ENCODE results near the gene CEP95. TPM values are rescaled to one million over a fixed set of nuclear protein-coding genes. Genes with fewer than 3 reads are reported as not detected.

Gene CEP95
- total RNA-seq = 10 to 100 TPM in 7 of 9 donors, 1 to 10 TPM in 2; 9.4 to 25.1 (median 13.1) TPM
- 10 to 100 TPM; 10.6 to 15.4 TPM for polyA plus RNA-seq
- long read RNA-seq, donor 1, partial matches to known transcripts = 1 of 8 reads
- long read RNA-seq, donor 1, other reads (novel, unspliced or antisense) = 6 of 8 reads
- long read RNA-seq, donor 2, partial matches to known transcripts = 3 of 26 reads
- long read RNA-seq, donor 2, other reads (novel, unspliced or antisense) = 21 of 26 reads
- long read RNA-seq, donor 3, partial matches to known transcripts = 0 of 5 reads
- long read RNA-seq, donor 3, other reads (novel, unspliced or antisense) = 2 of 5 reads

GRCh38 chr17:64506576-64507412, at the start of gene CEP95:
Gene CEP95 (plus strand): TSS chr17:64506977. CDS start chr17:64507098, 121 bp downstream.
- peaks cover 14 to 54% (median 50%) of the 10 kb centered on the region in 12 donors for H3K4me1 ChIP-seq
- 0 to 1% (median 0%) methylated on average over 74 to 77 of the region's 77 CpGs for WGBS, 4 donors

GRCh38 chr17:64457156-64457555, 49.6 kb upstream of the CEP95 start:
- 67 to 79% (median 71%) methylated on average over 7 of the region's 7 CpGs for WGBS, 4 donors
- H3K9me3 ChIP-seq = no peaks in the 10 kb centered on the region
- peaks cover 0 to 41% (median 0%) of the 10 kb centered on the region in 12 donors for H3K4me1 ChIP-seq
- H3K36me3 ChIP-seq = peaks cover 0 to 59% (median 0%) of the 10 kb centered on the region in 9 donors
- intact Hi-C loops (cut with DNase I) = no loop called here
- H3K27ac ChIP-seq = no peak overlapping the region
- ATAC-seq (no peak), DNase-seq (no peak)
- no peaks in the 10 kb centered on the region for H3K27me3 ChIP-seq
- no peak overlapping the region for H3K4me3 ChIP-seq
- no peak for TF ChIP-seq POLR2A (IDR thresholded peaks at IDR 0.05)
- TF ChIP-seq, protein P1, sequence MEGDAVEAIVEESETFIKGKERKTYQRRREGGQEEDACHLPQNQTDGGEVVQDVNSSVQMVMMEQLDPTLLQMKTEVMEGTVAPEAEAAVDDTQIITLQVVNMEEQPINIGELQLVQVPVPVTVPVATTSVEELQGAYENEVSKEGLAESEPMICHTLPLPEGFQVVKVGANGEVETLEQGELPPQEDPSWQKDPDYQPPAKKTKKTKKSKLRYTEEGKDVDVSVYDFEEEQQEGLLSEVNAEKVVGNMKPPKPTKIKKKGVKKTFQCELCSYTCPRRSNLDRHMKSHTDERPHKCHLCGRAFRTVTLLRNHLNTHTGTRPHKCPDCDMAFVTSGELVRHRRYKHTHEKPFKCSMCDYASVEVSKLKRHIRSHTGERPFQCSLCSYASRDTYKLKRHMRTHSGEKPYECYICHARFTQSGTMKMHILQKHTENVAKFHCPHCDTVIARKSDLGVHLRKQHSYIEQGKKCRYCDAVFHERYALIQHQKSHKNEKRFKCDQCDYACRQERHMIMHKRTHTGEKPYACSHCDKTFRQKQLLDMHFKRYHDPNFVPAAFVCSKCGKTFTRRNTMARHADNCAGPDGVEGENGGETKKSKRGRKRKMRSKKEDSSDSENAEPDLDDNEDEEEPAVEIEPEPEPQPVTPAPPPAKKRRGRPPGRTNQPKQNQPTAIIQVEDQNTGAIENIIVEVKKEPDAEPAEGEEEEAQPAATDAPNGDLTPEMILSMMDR (IDR thresholded peaks at IDR 0.05) = no peak

More at GRCh38 chr17:64506576-64507412, at the start of gene CEP95:
- Histone ChIP-seq H3K27ac (peak within 1 kb of the TSS; percentile 96 to 100 (median 99)), H3K4me3 (peak within 1 kb of the TSS; percentile 77 to 99 (median 88)), H3K27me3 (no peaks in the 10 kb centered on the region), H3K9me3 (no peaks in the 10 kb centered on the region), H3K36me3 (peaks cover 10 to 66% (median 62%) of the 10 kb centered on the region in 9 donors)
- peak in 1 of 2 donors; percentile 41 for TF ChIP-seq POLR2A (IDR thresholded peaks at IDR 0.05)
- TF ChIP-seq, protein P1 (IDR thresholded peaks at IDR 0.05) = no peak
- ATAC-seq (peak; percentile 82 to 89 (median 84)), DNase-seq (peak; percentile 96 to 97 (median 96))
- intact Hi-C loops (cut with DNase I) = loop anchor here in 2 of 10 donors (5.0 to 10.0 kb wide), 4 partner anchors 202 to 682 kb away; partner anchors contain the start of genes FTSJ3 (in 1 of the 2) and PSMC5 (in 1 of the 2)

DNA sequence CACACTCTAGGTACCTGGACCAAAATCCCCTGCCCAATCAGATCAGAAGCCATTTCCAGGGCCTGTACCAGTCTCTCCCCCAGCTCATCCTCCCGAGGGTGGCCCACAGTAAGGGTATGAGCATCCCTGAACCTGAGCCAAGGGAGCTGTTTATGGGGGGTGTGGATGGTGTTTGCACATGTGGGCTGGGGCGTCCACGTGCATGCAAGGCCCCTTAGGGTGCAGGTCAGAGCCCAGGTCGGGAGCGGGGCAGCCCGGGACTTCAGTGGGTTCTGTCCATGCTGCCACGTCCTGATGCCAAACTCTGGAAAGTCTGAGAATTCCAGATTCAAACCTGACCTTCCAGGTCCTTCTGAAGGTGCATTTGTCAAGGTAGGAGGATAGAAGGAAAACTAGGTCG, 48.0 kb upstream of the CEP95 start:
- TF ChIP-seq, protein P1 (IDR thresholded peaks at IDR 0.05) = no peak
- no peak for TF ChIP-seq POLR2A (IDR thresholded peaks at IDR 0.05)
- intact Hi-C loops (cut with DNase I) = no loop called here
- Histone ChIP-seq H3K9me3 (no peaks in the 10 kb centered on the region), H3K27me3 (no peaks in the 10 kb centered on the region), H3K4me1 (peaks cover 0 to 35% (median 0%) of the 10 kb centered on the region in 12 donors), H3K4me3 (no peak overlapping the region), H3K27ac (no peak overlapping the region), H3K36me3 (peaks cover 0 to 44% (median 0%) of the 10 kb centered on the region in 9 donors)
- no peak for DNase-seq
- 83 to 92% (median 89%) methylated on average over 4 to 8 of the region's 8 CpGs for WGBS, 4 donors
- ATAC-seq = peak in 1 of 4 donors; percentile 44

Data from heart left ventricle (tissue), 16 donors.